Measurements from ENCODE around the gene SLC6A2. TPM values are rescaled to one million over a fixed set of nuclear protein-coding genes. Genes with fewer than 3 reads are reported as not detected.
A peak's percentile ranks its signal among the peaks of the same experiment; 100 is the strongest.

The SLC6A2 gene
- total RNA-seq, 1 experiment from 2014 or later = not detected

DNA sequence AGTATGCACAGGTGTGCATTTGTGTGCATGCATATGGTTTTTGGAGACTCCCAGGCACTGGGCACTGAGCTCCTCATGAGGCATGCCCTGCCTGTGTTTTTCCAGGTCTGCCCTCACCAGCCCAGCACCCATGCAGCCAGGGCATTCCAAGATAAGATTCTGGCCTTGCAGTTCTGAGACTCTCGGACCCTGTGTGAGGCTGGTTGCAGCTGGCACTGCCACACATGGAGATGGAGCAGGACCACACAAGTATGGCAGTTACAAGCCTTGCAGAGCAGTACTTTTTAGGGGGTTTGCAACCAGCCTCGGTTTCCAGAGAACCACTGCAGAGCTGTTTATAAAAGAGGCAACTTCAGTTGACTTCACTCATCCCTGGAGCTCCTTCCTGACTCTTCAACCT, 10.2 kb downstream of the SLC6A2 start:
- Histone ChIP-seq H3K79me2 (ENCODE audit: low read length) (no peaks in the 10 kb centered on the region), H3K27ac (ENCODE audit: low read length) (no peak overlapping the region), H3K9ac (ENCODE audit: low read length) (no peak overlapping the region), H3K4me1 (ENCODE audit: insufficient read depth, low read length) (peaks cover 15% of the 10 kb centered on the region; the same call in 1 of the 2 replicates), H2AFZ (ENCODE audit: low read length) (no peak overlapping the region), H3K27me3 (ENCODE audit: low read length) (no peaks in the 10 kb centered on the region), H4K20me1 (ENCODE audit: low read length) (no peaks in the 10 kb centered on the region), H3K9me3 (ENCODE audit: low read length) (no peaks in the 10 kb centered on the region), H3K9me2 (replicated peaks; ENCODE audit: low read length) (no peaks in the 10 kb centered on the region), H3K4me3 (ENCODE audit: low read length) (no peak overlapping the region), H3K36me3 (ENCODE audit: low read depth, low read length) (no peaks in the 10 kb centered on the region), H3K4me2 (ENCODE audit: low read length) (no peak overlapping the region), H3F3A (ENCODE audit: low read length, unreplicated experiment) (no peaks in the 10 kb centered on the region)
- TF ChIP-seq EZH2 (IDR thresholded peaks at IDR 0.05; ENCODE audit: low read length, unreplicated experiment) (no peak), EZH2phosphoT487 (IDR thresholded peaks at IDR 0.05; ENCODE audit: borderline replicate concordance, low read length) (no peak), CTCF (conservative IDR thresholded peaks at IDR 0.05; ENCODE audit: low read depth, low read length) (no peak)
- ATAC-seq (no peak), DNase-seq (no peak)
- intact Hi-C loops (cut with micrococcal nuclease) = no loop called here
- ChIA-PET POLR2A (ENCODE audit: unreplicated experiment) (no interaction called here), CTCF (no interaction called here)
- BruUV-seq (replicated peaks) = no TSS peak

GRCh38 chr16:55667753-55668152, 12.0 kb downstream of the SLC6A2 start:
- Histone ChIP-seq H3K4me1 (ENCODE audit: insufficient read depth, low read length) (peaks cover 15% of the 10 kb centered on the region; the same call in 1 of the 2 replicates), H3K4me3 (ENCODE audit: low read length) (no peak overlapping the region), H3K9ac (ENCODE audit: low read length) (no peak overlapping the region), H3K27me3 (ENCODE audit: low read length) (no peaks in the 10 kb centered on the region), H3K79me2 (ENCODE audit: low read length) (no peaks in the 10 kb centered on the region), H2AFZ (ENCODE audit: low read length) (no peak overlapping the region), H3K27ac (ENCODE audit: low read length) (peak overlapping the region; percentile 32; the same call in 1 of the 2 replicates), H3K4me2 (ENCODE audit: low read length) (0 out of 2 replicates have a peak overlapping the region, but pooled peaks have one; percentile 16), H3K9me2 (replicated peaks; ENCODE audit: low read length) (no peaks in the 10 kb centered on the region), H4K20me1 (ENCODE audit: low read length) (no peaks in the 10 kb centered on the region), H3K9me3 (ENCODE audit: low read length) (no peaks in the 10 kb centered on the region), H3F3A (ENCODE audit: low read length, unreplicated experiment) (no peaks in the 10 kb centered on the region), H3K36me3 (ENCODE audit: low read depth, low read length) (no peaks in the 10 kb centered on the region)
- intact Hi-C loops (cut with micrococcal nuclease) = no loop called here
- DNase-seq (no peak), ATAC-seq (no peak)
- no TSS peak for BruUV-seq (replicated peaks)
- CTCF ChIA-PET = no interaction called here
- TF ChIP-seq CTCF (conservative IDR thresholded peaks at IDR 0.05; ENCODE audit: low read depth, low read length) (no peak), EZH2phosphoT487 (IDR thresholded peaks at IDR 0.05; ENCODE audit: borderline replicate concordance, low read length) (no peak), EZH2 (IDR thresholded peaks at IDR 0.05; ENCODE audit: low read length, unreplicated experiment) (no peak)
- POLR2A ChIA-PET (ENCODE audit: unreplicated experiment) = no interaction called here

GRCh38 chr16:55668340-55669281, 12.8 kb downstream of the SLC6A2 start:
- H3F3A ChIP-seq (ENCODE audit: low read length, unreplicated experiment) = no peaks in the 10 kb centered on the region
- H3K4me2 ChIP-seq (ENCODE audit: low read length) = peak overlapping the region; percentile 69
- H3K9ac ChIP-seq (ENCODE audit: low read length) = no peak overlapping the region
- H2AFZ ChIP-seq (ENCODE audit: low read length) = no peak overlapping the region
- H4K20me1 ChIP-seq (ENCODE audit: low read length) = no peaks in the 10 kb centered on the region
- no TSS peak for BruUV-seq (replicated peaks)
- TF ChIP-seq EZH2phosphoT487 (IDR thresholded peaks at IDR 0.05; ENCODE audit: borderline replicate concordance, low read length) = no peak
- no peak for TF ChIP-seq CTCF (conservative IDR thresholded peaks at IDR 0.05; ENCODE audit: low read depth, low read length)
- TF ChIP-seq EZH2 (IDR thresholded peaks at IDR 0.05; ENCODE audit: low read length, unreplicated experiment) = no peak
- peak; percentile 59 for DNase-seq
- POLR2A ChIA-PET (ENCODE audit: unreplicated experiment) = no interaction called here
- H3K36me3 ChIP-seq (ENCODE audit: low read depth, low read length) = no peaks in the 10 kb centered on the region
- peak overlapping the region; percentile 78 for H3K27ac ChIP-seq (ENCODE audit: low read length)
- no peaks in the 10 kb centered on the region for H3K79me2 ChIP-seq (ENCODE audit: low read length)
- H3K9me2 ChIP-seq (replicated peaks; ENCODE audit: low read length) = no peaks in the 10 kb centered on the region
- CTCF ChIA-PET = no interaction called here
- peak overlapping the region; percentile 19; the same call in 1 of the 2 replicates for H3K4me3 ChIP-seq (ENCODE audit: low read length)
- intact Hi-C loops (cut with micrococcal nuclease) = no loop called here
- H3K4me1 ChIP-seq (ENCODE audit: insufficient read depth, low read length) = peaks cover 15% of the 10 kb centered on the region; the same call in 1 of the 2 replicates
- H3K27me3 ChIP-seq (ENCODE audit: low read length) = no peaks in the 10 kb centered on the region
- H3K9me3 ChIP-seq (ENCODE audit: low read length) = no peaks in the 10 kb centered on the region
- no peak for ATAC-seq

Data from PC-3 (cell line).